HepG2 (cell line): ENCODE measurements around the gene CCL13. TPM values are rescaled to one million over a fixed set of nuclear protein-coding genes. Genes with fewer than 3 reads are reported as not detected.

Experiments
- ATAC-seq: fragments of 200-7000 bp; cut with Tn5 transposase; 3 replicates; pipeline ENCODE4 v1.9.1; 2020; ENCODE audit warnings: mild to moderate bottlenecking, moderate library complexity
- BruUV-seq: library from RNA; stranded (reverse); fragments of 400-500 nt; replicated peaks from 2 replicates; lab custom pipeline; 2021; lab: Mats Ljungman, UMichigan
- CTCF ChIA-PET: fragments of 300-600 bp; formaldehyde crosslinking; extraction: SDS; loops from one replicate; lab custom pipeline; 2021; ENCODE audit warnings: low total read pairs, inconsistent platforms, low intra/inter-chr PET ratio; lab: Yijun Ruan, JAX
- POLR2A ChIA-PET: fragments of 350-600 bp; sonication (Branson Sonifier 250); formaldehyde crosslinking; loops from one replicate; lab custom pipeline; 2020; ENCODE audit warnings: antibody characterized with exemption, inconsistent platforms; lab: Yijun Ruan, JAX
- DNase-seq: peaks from one replicate; pipeline ENCODE4 v3.0.0-alpha.2; 2015; ENCODE audit warnings: low spot score
- FAIRE-seq: peaks from 3 replicates; lab custom pipeline; 2011; peaks lifted over from hg19 to GRCh38; lab: Jason Lieb, UNC
- H2AFZ ChIP-seq: one replicate; pipeline ENCODE4 v1.6.1; 2011; ENCODE audit warnings: low read length, inconsistent platforms
- H3K27ac ChIP-seq: fragments of 300-600 bp; 3 replicates; pipeline ENCODE4 v1.8.0; 2011; ENCODE audit warnings: mixed run types, mild to moderate bottlenecking, mixed read lengths, low read length, inconsistent platforms; ENCODE audit not compliant: insufficient read depth; ENCODE audit errors: extremely low read length
- H3K27me3 ChIP-seq, 2 experiments: fragments of 200-600 bp in 1 of 2; 2 replicates in 1 of 2; 3 replicates in 1 of 2; pipeline versions ENCODE4 v1.6.0 to v1.8.0; 2011; ENCODE audit warnings: low read length in 2 of 2, mild to moderate bottlenecking in 2 of 2, moderate library complexity in 2 of 2, inconsistent platforms in 1 of 2; ENCODE audit not compliant: insufficient read depth in 2 of 2, control insufficient read depth in 1 of 2
- H3K36me3 ChIP-seq, 2 experiments: fragments of 200-600 bp in 1 of 2; replicated peaks in 1 of 2; 2 replicates in 1 of 2; 3 replicates in 1 of 2; pipeline versions ENCODE4 v1.5.1 to v1.8.0; 2011; ENCODE audit warnings: low read length in 2 of 2, inconsistent platforms in 1 of 2; ENCODE audit not compliant: insufficient read depth in 2 of 2, control insufficient read depth in 1 of 2
- H3K4me1 ChIP-seq: 2 replicates; pipeline ENCODE4 v1.5.1; 2012; ENCODE audit warnings: low read length, inconsistent platforms; ENCODE audit not compliant: insufficient read depth
- H3K4me2 ChIP-seq: 2 replicates; pipeline ENCODE4 v1.6.0; 2011; ENCODE audit warnings: low read depth, low read length, inconsistent platforms
- H3K4me3 ChIP-seq, 3 experiments: fragments of 200-600 bp in 1 of 3; sonication (generic), shearing (Covaris generic) in 1 of 3; replicated peaks in 1 of 3; 2 replicates each; pipeline ENCODE4 v1.5.1; 2011 to 2016; ENCODE audit warnings: low read length in 3 of 3, inconsistent platforms in 2 of 3, low read depth in 2 of 3, mild to moderate bottlenecking in 2 of 3, control low read depth in 1 of 3, mixed read lengths in 1 of 3; ENCODE audit not compliant: insufficient read depth in 1 of 3
- H3K79me2 ChIP-seq: one replicate; pipeline ENCODE4 v1.6.1; 2011; ENCODE audit warnings: low read length, inconsistent platforms; ENCODE audit not compliant: insufficient read depth
- H3K9ac ChIP-seq: 2 replicates; pipeline ENCODE4 v1.6.0; 2011; ENCODE audit warnings: mild to moderate bottlenecking, low read depth, low read length, inconsistent platforms; ENCODE audit not compliant: insufficient read depth
- H3K9me3 ChIP-seq: 2 replicates; pipeline ENCODE4 v1.5.1; 2012; ENCODE audit warnings: mild to moderate bottlenecking, low read length
- H4K20me1 ChIP-seq: 2 replicates; pipeline ENCODE4 v1.6.0; 2011; ENCODE audit warnings: inconsistent platforms, mild to moderate bottlenecking, low read length, moderate library complexity; ENCODE audit not compliant: insufficient read depth
- ATF7-NPFF ChIP-seq: sonication (generic); formaldehyde crosslinking; IDR thresholded peaks from 2 replicates; pipeline ENCODE4 v1.8.1; 2023; ENCODE audit warnings: mild to moderate bottlenecking, low read depth, missing genetic modification reagents, moderate library complexity
- CAMTA2 ChIP-seq: sonication (generic); formaldehyde crosslinking; IDR thresholded peaks from 2 replicates; pipeline ENCODE4 v1.4.0; 2020; ENCODE audit warnings: mild to moderate bottlenecking, missing genetic modification reagents, borderline replicate concordance
- GABPA ChIP-seq, 2 experiments: IDR thresholded peaks; 2 replicates each; pipeline ENCODE4 v1.6.1; 2011 to 2016; ENCODE audit warnings: low read depth in 2 of 2, low read length in 1 of 2, missing biosample characterization in 1 of 2, missing genetic modification characterization in 1 of 2
- GABPB1 ChIP-seq: IDR thresholded peaks from 2 replicates; pipeline ENCODE4 v1.6.1; 2016; ENCODE audit warnings: mild to moderate bottlenecking, missing genetic modification reagents, moderate library complexity, missing compliant biosample characterization
- KLF16 ChIP-seq, 2 experiments: sonication (generic) in 1 of 2; formaldehyde crosslinking in 1 of 2; IDR thresholded peaks; 2 replicates each; pipeline versions ENCODE4 v1.6.1 to v1.8.0; 2016 to 2023; ENCODE audit warnings: missing genetic modification reagents in 2 of 2, missing compliant biosample characterization in 1 of 2
- NAIF1 ChIP-seq: sonication (generic); formaldehyde crosslinking; IDR thresholded peaks from 2 replicates; pipeline ENCODE4 v1.5.0; 2020; ENCODE audit warnings: mild to moderate bottlenecking, missing genetic modification reagents, borderline replicate concordance
- SALL1 ChIP-seq: sonication (generic); formaldehyde crosslinking; IDR thresholded peaks from 2 replicates; pipeline ENCODE4 v1.8.0; 2022; ENCODE audit warnings: mild to moderate bottlenecking, missing genetic modification reagents
- SMAD3 ChIP-seq: sonication (generic); formaldehyde crosslinking; IDR thresholded peaks from 2 replicates; pipeline ENCODE4 v1.4.0; 2020; ENCODE audit warnings: missing genetic modification reagents
- SRF ChIP-seq: IDR thresholded peaks from 2 replicates; pipeline ENCODE4 v1.6.1; 2011; ENCODE audit warnings: mild to moderate bottlenecking, low read depth, low read length, moderate library complexity
- TARDBP ChIP-seq: sonication (generic); formaldehyde crosslinking; IDR thresholded peaks from 2 replicates; pipeline ENCODE4 v1.8.0; 2022; ENCODE audit warnings: mild to moderate bottlenecking, missing genetic modification reagents
- TEAD3 ChIP-seq: optimal IDR thresholded peaks from 2 replicates; pipeline ENCODE3; 2016; ENCODE audit warnings: borderline replicate concordance
- ZNF607 ChIP-seq: sonication (generic); formaldehyde crosslinking; IDR thresholded peaks from 2 replicates; pipeline ENCODE4 v1.5.1; 2020; ENCODE audit warnings: missing genetic modification reagents, mild to moderate bottlenecking, borderline replicate concordance
- ZNF687 ChIP-seq: sonication (generic); formaldehyde crosslinking; IDR thresholded peaks from 2 replicates; pipeline ENCODE4 v1.5.1; 2020; ENCODE audit warnings: mild to moderate bottlenecking, missing genetic modification reagents, moderate library complexity
- ZNF781 ChIP-seq: sonication (generic); formaldehyde crosslinking; IDR thresholded peaks from 2 replicates; pipeline ENCODE4 v1.5.1; 2020; ENCODE audit warnings: borderline replicate concordance, mild to moderate bottlenecking, missing genetic modification reagents; ENCODE audit errors: not compliant biosample characterization
- WGBS: methylation state at CpG from one replicate; pipeline ENCODE4 v1.1.6; 2017; ENCODE audit warnings: low lambda C conversion rate; 5-methylcytosine and 5-hydroxymethylcytosine counted together
- in situ Hi-C: cut with HindIII; loops from 2 replicates; pipeline ENCODE4 v1.10.0; 2017; ENCODE audit warnings: low pct_unique_long_range_greater_than_20kb; ENCODE audit not compliant: extremely low pct_ligation_motif_present
- intact Hi-C: fragments of 100-400 bp; cut with micrococcal nuclease; formaldehyde crosslinking; loops from one replicate; pipeline ENCODE4 v1.10.0; 2022; ENCODE audit not compliant: unreplicated experiment
- polyA plus RNA-seq, 8 experiments: library from polyadenylated mRNA; depleted of rRNA in 3 of 8; stranded (reverse) in 7 of 8; unstranded in 1 of 8; fragments of >200 nt; fragmentation: Illumina TruSeq in 4 of 8; extraction: Trizol in 4 of 8; gene quantifications; 2 replicates each; pipeline versions ENCODE4 v1.2.1 to v1.2.3, GENCODE V29; 2011 to 2016; ENCODE audit warnings: low read depth in 4 of 8, missing spikeins in 1 of 8, mixed read lengths in 1 of 8; ENCODE audit not compliant: insufficient read depth in 1 of 8
- total RNA-seq, 5 experiments: library from RNA; depleted of rRNA; stranded (reverse); fragments of >200 nt; fragmentation: Illumina TruSeq; extraction: Trizol; gene quantifications; 2 replicates each; pipeline ENCODE4 v1.2.3, GENCODE V29; 2016; ENCODE audit warnings: low read depth in 1 of 5
- TF ChIP-seq, protein P1 (sequence below): sonication (generic); formaldehyde crosslinking; conservative IDR thresholded peaks from 2 replicates; pipeline ENCODE4 v1.4.0; 2020; ENCODE audit warnings: missing genetic modification reagents
- TF ChIP-seq, protein P2 (sequence below): IDR thresholded peaks from 2 replicates; pipeline ENCODE4 v1.6.1; 2016; ENCODE audit warnings: missing biosample characterization, missing genetic modification reagents, low read depth

CCL13 gene
- total and polyA plus RNA-seq, 2 of the 13 experiments (the other 11 are each of a cell fraction or from before 2014, with no cell fraction given) = not detected

DNA sequence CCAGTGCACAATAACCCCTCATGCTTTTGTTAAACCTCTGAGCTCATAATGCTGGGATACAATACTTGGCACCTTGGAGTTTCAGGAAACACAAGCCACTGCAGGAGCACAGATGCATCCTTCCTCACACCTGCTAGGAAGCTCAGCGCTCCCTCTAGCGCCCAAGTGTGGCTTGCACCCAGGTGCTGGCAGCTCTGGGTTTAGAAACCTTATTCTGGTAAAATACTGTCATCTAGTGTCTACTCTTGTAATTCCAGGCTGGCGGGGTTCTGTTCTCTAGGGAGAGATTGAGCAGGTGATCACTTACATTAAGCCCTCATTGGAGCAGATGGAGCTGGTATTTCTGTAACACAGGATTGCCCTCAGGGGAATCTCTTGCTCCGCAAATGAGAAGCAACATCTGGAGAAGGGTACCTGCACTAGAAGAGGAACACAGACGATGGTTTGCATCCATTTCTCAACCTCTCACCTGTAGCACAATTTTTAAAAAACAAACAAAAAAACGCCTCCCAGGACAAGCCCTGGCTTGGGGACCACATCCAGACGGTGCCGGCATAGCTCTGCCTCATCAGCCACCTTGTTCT is 5.3 kb downstream of the CCL13 start:
- no peak overlapping the region for H3K27ac ChIP-seq
- BruUV-seq = no TSS peak
- H3K9me3 ChIP-seq = no peaks in the 10 kb centered on the region
- no peaks in the 10 kb centered on the region for H3K79me2 ChIP-seq
- FAIRE-seq (peak; percentile 87), DNase-seq (peak; percentile 78), ATAC-seq (peak; percentile 97)
- 10% methylated on average over 6 of the region's 8 CpGs for WGBS
- H4K20me1 ChIP-seq = no peaks in the 10 kb centered on the region
- H3K9ac ChIP-seq = no peak overlapping the region
- no peaks in the 10 kb centered on the region for H3K27me3 ChIP-seq
- no peak overlapping the region for H3K4me3 ChIP-seq
- intact Hi-C loops (loop anchor here (1.0 kb wide), 1 partner anchor 190 kb away; no protein-coding TSS in a partner anchor), in situ Hi-C loops (loop anchor here (5.0 kb wide), 1 partner anchor 159 kb away; no protein-coding TSS in a partner anchor)
- H2AFZ ChIP-seq = no peak overlapping the region
- ChIA-PET CTCF (interaction anchor here (0.6 to 6.2 kb wide), 3 partner anchors 43 to 190 kb away, joined by 3 to 246 read pairs (median 9); no protein-coding TSS in a partner anchor), POLR2A (no interaction called here)
- H3K4me1 ChIP-seq = no peaks in the 10 kb centered on the region
- H3K4me2 ChIP-seq = no peak overlapping the region
- no peaks in the 10 kb centered on the region for H3K36me3 ChIP-seq
- TF ChIP-seq ZNF607 (CRISPR knock-in tag) = no peak
- TF ChIP-seq SALL1 (CRISPR knock-in tag) = 0 out of 2 replicates have a peak, but pooled peaks have one; percentile 11
- TF ChIP-seq CAMTA2 (CRISPR knock-in tag) = no peak
- peak; percentile 17; the same call in 1 of the 2 replicates for TF ChIP-seq GABPB1 (CRISPR knock-in tag)
- TF ChIP-seq ATF7-NPFF (CRISPR knock-in tag) = no peak
- TF ChIP-seq SMAD3 (CRISPR knock-in tag) = peak; percentile 24; the same call in 1 of the 2 replicates
- no peak for TF ChIP-seq NAIF1
- TF ChIP-seq, protein P1, sequence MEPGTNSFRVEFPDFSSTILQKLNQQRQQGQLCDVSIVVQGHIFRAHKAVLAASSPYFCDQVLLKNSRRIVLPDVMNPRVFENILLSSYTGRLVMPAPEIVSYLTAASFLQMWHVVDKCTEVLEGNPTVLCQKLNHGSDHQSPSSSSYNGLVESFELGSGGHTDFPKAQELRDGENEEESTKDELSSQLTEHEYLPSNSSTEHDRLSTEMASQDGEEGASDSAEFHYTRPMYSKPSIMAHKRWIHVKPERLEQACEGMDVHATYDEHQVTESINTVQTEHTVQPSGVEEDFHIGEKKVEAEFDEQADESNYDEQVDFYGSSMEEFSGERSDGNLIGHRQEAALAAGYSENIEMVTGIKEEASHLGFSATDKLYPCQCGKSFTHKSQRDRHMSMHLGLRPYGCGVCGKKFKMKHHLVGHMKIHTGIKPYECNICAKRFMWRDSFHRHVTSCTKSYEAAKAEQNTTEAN (CRISPR knock-in tag) = no peak
- TF ChIP-seq, protein P2, sequence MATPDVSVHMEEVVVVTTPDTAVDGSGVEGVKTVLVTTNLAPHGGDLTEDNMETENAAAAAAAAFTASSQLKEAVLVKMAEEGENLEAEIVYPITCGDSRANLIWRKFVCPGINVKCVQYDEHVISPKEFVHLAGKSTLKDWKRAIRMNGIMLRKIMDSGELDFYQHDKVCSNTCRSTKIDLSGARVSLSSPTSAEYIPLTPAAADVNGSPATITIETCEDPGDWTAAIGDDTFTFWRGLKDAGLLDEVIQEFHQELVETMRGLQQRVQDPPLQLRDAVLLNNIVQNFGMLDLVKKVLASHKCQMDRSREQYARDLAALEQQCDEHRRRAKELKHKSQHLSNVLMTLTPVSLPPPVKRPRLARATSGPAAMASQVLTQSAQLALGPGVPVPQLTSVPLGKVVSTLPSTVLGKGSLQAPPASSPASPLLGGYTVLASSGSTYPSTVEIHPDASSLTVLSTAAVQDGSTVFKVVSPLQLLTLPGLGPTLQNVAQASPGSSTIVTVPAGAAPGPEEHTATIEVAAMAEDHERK = no peak
- 0 out of 2 replicates have a peak, but pooled peaks have one; percentile 7 for TF ChIP-seq SRF
- TF ChIP-seq TEAD3 (CRISPR knock-in tag) = peak; percentile 8
- TF ChIP-seq GABPA (IDR thresholded peaks at IDR 0.05; ENCODE audit: low read depth, low read length) = no peak
- 0 out of 2 replicates have a peak, but pooled peaks have one; percentile 9 for TF ChIP-seq GABPA (CRISPR knock-in tag; IDR thresholded peaks at IDR 0.05; ENCODE audit: low read depth)
- TF ChIP-seq ZNF687 (CRISPR knock-in tag) = no peak
- peak; percentile 27; the same call in 1 of the 2 replicates for TF ChIP-seq TARDBP (CRISPR knock-in tag)
- TF ChIP-seq ZNF781 (CRISPR knock-in tag) = no peak
- 0 out of 4 replicates have a peak, but pooled peaks of 1 of the 2 experiments have one; percentile 37 for TF ChIP-seq KLF16 (CRISPR knock-in tag; IDR thresholded peaks at IDR 0.05)
